GM12801 (cell line): ENCODE results near the gene ITGB1.

Experiments used
- TF ChIP-seq, protein P1 (sequence below): IDR thresholded peaks from one replicate; pipeline ENCODE4 v1.5.1; 2011; ENCODE audit warnings: control low read depth; ENCODE audit not compliant: insufficient read length; ENCODE audit errors: extremely low read depth

Gene ITGB1

DNA sequence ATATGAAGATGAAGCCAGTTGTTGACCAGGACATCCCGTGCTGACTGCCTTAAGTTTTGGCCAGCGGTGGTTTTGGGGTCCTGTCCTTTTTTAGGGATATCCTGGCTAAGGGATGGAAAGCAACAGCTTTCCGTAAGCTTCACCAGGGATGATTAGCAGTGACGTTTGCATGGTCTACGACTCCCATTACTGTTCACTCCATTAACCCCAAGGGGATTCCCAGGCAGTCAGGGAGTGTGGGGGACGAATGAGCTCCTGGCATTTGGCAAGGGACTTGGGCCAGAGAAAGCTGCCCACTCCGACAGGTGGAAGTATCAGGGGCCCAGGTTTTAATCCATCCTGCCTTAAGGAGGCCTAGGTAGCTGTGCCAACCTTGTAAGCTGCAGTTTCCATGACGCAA is 66.8 kb downstream of the ITGB1 start:
- TF ChIP-seq, protein P1, sequence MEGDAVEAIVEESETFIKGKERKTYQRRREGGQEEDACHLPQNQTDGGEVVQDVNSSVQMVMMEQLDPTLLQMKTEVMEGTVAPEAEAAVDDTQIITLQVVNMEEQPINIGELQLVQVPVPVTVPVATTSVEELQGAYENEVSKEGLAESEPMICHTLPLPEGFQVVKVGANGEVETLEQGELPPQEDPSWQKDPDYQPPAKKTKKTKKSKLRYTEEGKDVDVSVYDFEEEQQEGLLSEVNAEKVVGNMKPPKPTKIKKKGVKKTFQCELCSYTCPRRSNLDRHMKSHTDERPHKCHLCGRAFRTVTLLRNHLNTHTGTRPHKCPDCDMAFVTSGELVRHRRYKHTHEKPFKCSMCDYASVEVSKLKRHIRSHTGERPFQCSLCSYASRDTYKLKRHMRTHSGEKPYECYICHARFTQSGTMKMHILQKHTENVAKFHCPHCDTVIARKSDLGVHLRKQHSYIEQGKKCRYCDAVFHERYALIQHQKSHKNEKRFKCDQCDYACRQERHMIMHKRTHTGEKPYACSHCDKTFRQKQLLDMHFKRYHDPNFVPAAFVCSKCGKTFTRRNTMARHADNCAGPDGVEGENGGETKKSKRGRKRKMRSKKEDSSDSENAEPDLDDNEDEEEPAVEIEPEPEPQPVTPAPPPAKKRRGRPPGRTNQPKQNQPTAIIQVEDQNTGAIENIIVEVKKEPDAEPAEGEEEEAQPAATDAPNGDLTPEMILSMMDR, result no peak

DNA sequence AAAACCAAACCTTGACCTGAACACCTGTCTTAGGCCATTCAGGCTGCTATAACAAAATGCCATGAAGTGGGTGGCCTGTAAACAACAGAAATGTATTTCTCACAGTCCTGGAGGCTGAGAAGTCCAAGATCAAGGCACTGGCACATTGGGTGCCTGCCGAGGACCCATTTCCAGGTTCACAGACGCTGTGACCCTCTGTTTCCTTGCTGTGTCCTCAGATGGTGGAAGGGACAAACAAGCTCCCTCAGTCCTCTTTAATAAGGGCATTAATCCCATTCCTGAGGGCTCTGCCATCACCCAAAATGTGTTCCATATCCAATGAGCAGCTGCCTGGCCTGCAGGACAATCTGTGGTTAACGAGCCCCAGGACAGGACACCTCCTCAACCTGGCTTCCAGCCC is 67.6 kb downstream of the ITGB1 start:
- TF ChIP-seq, protein P1, result no peak

DNA sequence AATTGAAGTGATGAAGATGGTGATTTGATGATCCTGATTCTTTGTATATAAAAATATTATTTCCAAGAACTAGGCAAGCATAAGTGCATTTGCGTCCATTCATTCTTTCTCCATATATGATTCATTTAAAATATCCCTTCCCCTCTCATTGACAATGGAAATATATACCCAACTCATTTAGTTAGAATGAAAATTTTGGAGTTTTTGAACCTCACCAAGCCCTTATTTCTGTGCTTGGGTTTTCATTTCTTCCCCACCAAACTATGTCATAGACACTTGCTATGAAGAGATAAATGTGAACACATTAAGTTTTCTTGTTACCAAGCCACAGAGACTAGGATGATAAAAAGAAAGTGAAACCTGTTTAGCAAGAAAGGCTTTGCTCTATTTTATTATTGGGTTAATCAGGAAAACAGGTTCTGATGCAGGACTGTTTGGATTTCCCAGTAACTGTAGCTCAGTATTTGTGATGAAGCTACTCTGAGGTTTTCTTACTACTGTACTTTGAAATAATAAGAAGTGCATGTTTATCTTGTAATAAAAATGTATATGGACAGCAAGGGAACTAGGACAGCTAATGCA is 68.3 kb downstream of the ITGB1 start:
- TF ChIP-seq, protein P1, result no peak

DNA sequence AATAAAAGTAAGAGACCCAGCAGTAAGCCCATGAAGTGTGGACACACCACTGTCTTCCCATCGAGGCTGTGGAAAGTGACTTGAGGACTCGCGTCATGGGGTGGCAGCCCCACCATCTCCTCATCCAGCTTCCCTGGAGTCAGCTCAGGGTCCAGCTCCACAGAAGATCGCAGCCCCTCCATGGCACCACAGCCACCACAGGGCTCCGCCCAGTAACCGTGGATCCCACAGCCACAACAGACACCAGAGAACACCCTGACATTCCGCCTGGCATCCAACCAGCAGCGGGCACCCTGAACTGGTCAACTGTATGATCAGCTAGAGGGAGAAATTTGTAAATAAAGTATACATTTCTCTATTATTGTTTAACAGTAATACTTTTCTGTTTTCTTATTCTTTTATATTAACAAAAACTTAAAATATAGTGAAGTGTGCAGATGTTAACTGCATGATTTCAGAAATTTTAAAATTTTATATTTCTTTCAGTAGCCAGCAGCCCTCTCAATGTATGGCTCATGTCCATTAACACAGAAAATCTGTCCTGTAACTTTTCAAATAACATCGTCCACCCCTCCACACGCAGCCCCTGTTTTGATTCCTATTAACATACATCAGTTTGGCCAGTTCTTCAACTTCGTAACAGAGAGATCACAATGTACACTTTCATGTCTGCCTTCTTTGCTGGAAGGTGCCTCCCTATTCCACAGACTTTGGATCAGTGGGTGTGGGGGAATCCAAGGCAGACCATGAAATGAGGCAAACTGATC is 69.7 kb downstream of the ITGB1 start:
- TF ChIP-seq, protein P1, result no peak

DNA sequence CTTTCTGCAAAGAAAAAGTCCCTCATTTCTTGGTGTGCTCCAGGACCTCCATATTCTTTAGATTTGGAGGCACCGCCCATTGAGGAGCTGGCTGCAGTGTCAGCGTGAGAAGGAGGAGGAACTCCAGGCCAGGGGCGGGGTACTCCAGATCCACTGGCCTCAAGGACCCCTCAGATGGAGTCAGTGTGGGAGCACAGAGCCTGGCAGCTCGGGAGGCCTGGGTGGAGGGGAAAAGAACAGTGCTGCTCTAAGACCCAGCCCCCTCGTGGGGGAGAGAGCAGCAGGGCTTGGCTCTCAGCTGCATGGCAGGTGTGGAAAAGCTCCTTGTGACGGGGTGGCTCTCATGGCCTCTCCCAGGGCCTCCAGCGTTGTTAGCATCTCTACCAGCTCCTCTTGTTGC is 70.5 kb downstream of the ITGB1 start:
- TF ChIP-seq, protein P1, result no peak

DNA sequence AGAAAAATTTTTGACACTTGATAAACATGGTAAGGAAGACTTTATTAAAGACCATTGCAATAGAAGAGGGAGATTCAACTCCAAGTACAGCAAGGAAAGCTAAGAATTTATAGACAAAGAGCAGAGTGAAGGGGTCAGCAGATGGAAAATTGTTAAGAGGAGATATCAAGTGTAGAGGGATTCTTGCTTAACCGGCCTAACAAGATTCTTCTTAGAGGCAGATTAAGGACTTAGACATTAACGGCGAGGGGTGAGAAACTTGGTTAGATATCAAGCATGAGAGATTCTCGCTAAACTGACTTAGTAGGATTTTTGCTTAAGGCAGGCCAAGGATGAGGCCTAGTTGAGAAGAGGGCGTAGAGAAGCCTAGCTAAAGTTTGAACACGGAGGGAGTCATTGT is 76.0 kb downstream of the ITGB1 start:
- TF ChIP-seq, protein P1, result no peak

DNA sequence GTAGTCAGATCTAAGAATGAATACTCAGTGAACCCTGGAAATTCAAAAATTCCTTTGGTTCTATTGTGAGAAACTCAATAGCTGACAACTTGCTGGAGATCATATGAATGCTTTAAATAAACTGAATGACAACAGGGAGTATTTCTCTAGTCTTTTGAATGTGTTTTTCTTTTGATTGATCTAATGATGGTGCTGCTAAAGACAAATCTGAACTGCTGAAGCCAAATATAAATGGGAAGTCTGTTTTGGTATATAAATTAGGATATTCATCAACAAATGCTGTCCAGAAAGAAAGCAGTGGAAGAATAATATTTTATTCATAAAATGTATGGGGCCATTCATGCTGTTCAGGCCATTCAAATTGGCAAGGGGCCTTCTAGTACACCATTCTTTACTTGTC is 79.4 kb downstream of the ITGB1 start:
- TF ChIP-seq, protein P1, result no peak
